ENCODE results near the gene BAZ1B.
"Not testable (repeated sequence)": the region's sequence is repeated elsewhere in the genome, so short reads cannot be mapped to it uniquely, and the experiment has no call there.

Gene BAZ1B

DNA sequence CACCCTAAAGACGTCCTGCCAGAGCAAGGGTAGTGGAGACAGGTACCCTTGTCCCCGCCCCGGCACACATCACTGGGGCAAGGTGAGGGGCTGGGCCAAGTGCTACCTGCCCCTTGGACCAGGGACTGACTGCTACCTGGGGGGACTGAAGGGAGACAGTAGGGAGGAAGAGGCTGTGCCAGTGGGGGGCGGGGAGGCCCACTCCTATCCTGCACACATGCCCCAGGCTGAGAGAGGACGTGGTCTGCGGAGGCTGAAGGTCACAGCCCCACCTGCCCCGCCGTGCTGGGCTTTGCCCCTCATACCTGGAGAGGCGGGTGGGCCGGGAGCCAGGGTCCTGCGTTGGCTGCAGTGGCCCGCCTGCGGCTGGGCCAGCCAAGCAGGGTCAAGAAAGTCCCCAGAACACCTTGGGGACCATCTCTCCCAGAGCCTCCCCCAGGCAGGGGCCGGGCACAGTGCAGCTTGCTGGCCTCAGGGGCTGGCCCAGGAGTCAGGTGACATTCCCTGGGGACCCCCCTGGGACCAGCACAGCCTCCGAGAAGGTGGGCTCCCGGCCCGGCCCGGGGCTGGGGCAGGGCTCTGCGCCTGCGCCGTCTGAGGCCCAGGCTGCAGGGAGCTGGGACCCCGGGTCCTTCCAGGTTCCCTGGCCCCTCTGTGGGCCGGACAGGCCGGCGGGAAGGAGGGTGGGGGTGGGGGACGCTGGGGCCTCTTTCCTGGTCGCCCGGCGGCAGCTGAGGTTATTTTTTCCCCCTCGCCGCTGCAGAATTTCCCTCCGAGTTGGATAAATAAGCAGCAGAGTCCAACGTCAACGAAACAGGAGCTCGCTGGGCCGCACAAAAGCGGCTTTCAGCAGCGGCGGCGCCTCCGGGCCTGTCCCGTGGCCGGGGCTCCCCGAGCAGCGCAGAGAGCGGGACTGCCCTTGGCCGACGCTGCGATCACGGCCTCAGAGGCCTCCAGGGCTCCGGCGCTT is 98.3 kb downstream of the BAZ1B start:
- no peak for DNase-seq

- DNase-seq, result not testable (repeated sequence)
These were observed 101.5 kb downstream of the BAZ1B start for GRCh38 chr7:73420610-73421009.

GRCh38 chr7:73420016-73420415 is 102.1 kb downstream of the BAZ1B start:
- DNase-seq, result not testable (repeated sequence)

- DNase-seq, result no peak
These were observed 103.9 kb downstream of the BAZ1B start for GRCh38 chr7:73418113-73418703.

- DNase-seq, result not testable (repeated sequence)
These were observed 111.5 kb downstream of the BAZ1B start for GRCh38 chr7:73410541-73411131.

- not testable (repeated sequence) for DNase-seq
These were observed 117.2 kb downstream of the BAZ1B start for GRCh38 chr7:73404860-73405259.

- peak; percentile 83 to 88 for DNase-seq
These were observed 122.7 kb downstream of the BAZ1B start for GRCh38 chr7:73399185-73400050.

DNA sequence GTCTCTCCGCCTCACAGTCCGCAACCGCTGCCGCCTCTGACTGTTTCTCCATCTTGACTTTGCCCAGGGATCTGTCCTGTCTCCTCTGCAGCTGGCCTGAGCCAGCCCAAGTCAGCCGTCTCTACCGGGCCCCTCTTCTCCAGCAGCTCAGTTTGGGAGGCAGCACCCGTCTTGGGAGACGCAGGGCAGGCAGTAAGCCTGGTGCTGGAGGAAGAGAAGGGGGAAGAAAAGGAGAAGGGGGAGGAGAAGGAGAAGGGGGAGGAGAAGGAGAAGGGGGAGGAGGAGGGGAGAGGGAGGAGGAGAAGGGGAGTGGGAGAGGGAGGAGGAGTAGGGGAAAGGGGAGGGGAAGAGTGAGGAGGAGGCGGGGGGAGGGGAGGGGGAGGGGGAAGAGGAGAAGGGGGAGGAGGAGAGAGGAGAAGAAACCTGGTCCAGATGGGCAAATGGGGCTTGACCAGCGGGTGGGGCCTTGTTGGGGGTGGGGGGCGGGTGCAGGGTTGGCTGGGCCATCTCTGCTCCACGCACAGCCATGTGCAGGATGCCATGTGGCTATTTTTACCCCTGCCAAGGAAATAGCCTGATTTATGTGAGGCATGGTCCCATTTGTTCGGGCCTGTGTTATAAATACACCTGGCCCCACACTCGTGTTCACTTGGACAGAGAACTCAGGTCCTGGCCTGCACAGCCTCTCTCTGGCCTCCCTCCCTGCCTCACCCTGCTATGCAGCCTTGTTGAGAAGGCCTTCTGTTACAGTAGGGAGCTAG is 124.4 kb downstream of the BAZ1B start:
- DNase-seq, result no peak

- no peak for DNase-seq
These were observed 126.3 kb downstream of the BAZ1B start for GRCh38 chr7:73395538-73396503.

DNA sequence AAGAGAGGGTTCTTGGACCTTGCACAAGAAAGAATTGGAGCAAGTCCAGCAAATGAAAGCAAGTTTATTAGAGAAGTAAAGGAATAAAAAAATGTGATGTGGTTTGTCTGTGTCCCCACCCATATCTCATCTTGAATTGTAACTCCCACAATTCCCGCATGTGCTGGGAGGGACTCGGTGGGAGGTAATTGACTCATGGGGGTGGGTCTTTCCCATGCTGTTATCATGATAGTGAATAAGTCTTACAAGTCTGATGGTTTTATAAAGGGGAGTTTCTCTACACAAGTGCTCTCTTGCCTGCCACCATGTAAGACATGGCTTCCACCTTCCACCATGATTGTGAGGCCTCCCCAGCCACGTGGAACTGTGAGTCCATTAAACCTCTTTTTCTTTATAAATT is 127.7 kb downstream of the BAZ1B start:
- no peak for DNase-seq

GRCh38 chr7:73391396-73391795 is 130.7 kb downstream of the BAZ1B start:
- DNase-seq, result no peak

All from NCI-H1930 (cell line).